ENCODE results near the gene GKN2.

- TF ChIP-seq GATA2 (IDR thresholded peaks at IDR 0.05; ENCODE audit: low read depth, low read length) (no peak), GATA3 (IDR thresholded peaks at IDR 0.05; ENCODE audit: low read depth, low read length) (no peak)
Observed at GRCh38 chr2:68936427-68936826, 16.3 kb downstream of the GKN2 start.

All from SH-SY5Y (cell line).